AG04450 (cell line): Measurements from ENCODE around the gene TBL1XR1. TPM values are rescaled to one million over a fixed set of nuclear protein-coding genes. Genes with fewer than 3 reads are reported as not detected.

Experiments
- CTCF ChIA-PET: fragments of 300-600, 350-600 bp; formaldehyde crosslinking; extraction: SDS; loops from one replicate; lab custom pipeline; 2022; ENCODE audit warnings: antibody characterized with exemption, inconsistent platforms; lab: Charles Lee
- POLR2A ChIA-PET: fragments of 350-600 bp; formaldehyde crosslinking; extraction: SDS; loops from one replicate; lab custom pipeline; 2021; ENCODE audit warnings: antibody characterized with exemption, inconsistent platforms; lab: Yijun Ruan, JAX
- DNase-seq: peaks from one replicate; pipeline ENCODE4 v3.0.0-alpha.2; 2011; ENCODE audit warnings: low read depth, low spot score
- H3K27ac ChIP-seq: one replicate; pipeline ENCODE4 v1.5.1; 2012; ENCODE audit warnings: low read depth, low read length, control low read depth
- H3K27me3 ChIP-seq: one replicate; pipeline ENCODE4 v1.6.0; 2012; ENCODE audit warnings: low read length; ENCODE audit not compliant: control insufficient read depth, insufficient read depth
- H3K4me3 ChIP-seq: 2 replicates; pipeline ENCODE4 v1.5.1; 2011; ENCODE audit warnings: mild to moderate bottlenecking, low read depth, low read length, control low read depth
- H3K9me3 ChIP-seq: 2 replicates; pipeline ENCODE4 v1.5.1; 2012; ENCODE audit warnings: low read length; ENCODE audit not compliant: control insufficient read depth, insufficient read depth
- polyA plus RNA-seq: library from polyadenylated mRNA; depleted of rRNA; stranded (reverse); fragments of >200 nt; gene quantifications from 2 replicates; pipeline ENCODE4 v1.2.3, GENCODE V29; 2011
- TF ChIP-seq, protein P1 (sequence below): IDR thresholded peaks from 2 replicates; pipeline ENCODE4 v1.5.1; 2011; ENCODE audit warnings: low read depth, low read length, control low read depth, inconsistent platforms

TBL1XR1 gene
- polyA plus RNA-seq, 1 experiment = 207 TPM

GRCh38 chr3:177104299-177104992 is 92.8 kb downstream of the TBL1XR1 start:
- no peaks in the 10 kb centered on the region for H3K27me3 ChIP-seq
- no peak overlapping the region for H3K27ac ChIP-seq
- POLR2A ChIA-PET = no interaction called here
- no peak for DNase-seq
- no peak overlapping the region for H3K4me3 ChIP-seq
- TF ChIP-seq, protein P1, sequence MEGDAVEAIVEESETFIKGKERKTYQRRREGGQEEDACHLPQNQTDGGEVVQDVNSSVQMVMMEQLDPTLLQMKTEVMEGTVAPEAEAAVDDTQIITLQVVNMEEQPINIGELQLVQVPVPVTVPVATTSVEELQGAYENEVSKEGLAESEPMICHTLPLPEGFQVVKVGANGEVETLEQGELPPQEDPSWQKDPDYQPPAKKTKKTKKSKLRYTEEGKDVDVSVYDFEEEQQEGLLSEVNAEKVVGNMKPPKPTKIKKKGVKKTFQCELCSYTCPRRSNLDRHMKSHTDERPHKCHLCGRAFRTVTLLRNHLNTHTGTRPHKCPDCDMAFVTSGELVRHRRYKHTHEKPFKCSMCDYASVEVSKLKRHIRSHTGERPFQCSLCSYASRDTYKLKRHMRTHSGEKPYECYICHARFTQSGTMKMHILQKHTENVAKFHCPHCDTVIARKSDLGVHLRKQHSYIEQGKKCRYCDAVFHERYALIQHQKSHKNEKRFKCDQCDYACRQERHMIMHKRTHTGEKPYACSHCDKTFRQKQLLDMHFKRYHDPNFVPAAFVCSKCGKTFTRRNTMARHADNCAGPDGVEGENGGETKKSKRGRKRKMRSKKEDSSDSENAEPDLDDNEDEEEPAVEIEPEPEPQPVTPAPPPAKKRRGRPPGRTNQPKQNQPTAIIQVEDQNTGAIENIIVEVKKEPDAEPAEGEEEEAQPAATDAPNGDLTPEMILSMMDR = no peak
- H3K9me3 ChIP-seq = no peaks in the 10 kb centered on the region; the same call in 1 of the 2 replicates
- CTCF ChIA-PET = interaction anchor here (1.5 kb wide), 1 partner anchor 54 kb away, joined by 4 read pairs; no protein-coding TSS in a partner anchor

DNA sequence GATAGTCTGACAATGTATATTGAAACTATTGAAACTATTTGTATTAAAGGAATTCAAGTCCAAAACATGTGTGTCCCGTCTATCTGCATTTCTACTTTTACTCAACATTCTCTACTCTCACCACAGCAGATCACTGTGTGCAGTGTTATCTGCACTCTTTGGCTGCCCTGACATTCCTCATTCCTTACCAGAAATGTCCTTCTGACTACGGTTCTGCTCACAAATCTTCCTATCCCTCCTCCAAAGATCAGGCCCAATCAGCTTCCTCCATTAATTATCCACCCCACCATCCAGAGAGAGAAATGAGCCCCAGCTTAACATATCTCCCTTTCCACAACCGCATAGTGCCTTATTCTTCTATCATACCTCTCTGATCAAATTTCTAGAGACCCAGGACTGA is 94.7 kb downstream of the TBL1XR1 start:
- Histone ChIP-seq H3K9me3 (no peaks in the 10 kb centered on the region; the same call in 1 of the 2 replicates), H3K4me3 (no peak overlapping the region), H3K27ac (no peak overlapping the region), H3K27me3 (no peaks in the 10 kb centered on the region)
- ChIA-PET CTCF (no interaction called here), POLR2A (no interaction called here)
- TF ChIP-seq, protein P1 = no peak
- no peak for DNase-seq

GRCh38 chr3:177098551-177098950 is 98.7 kb downstream of the TBL1XR1 start:
- CTCF ChIA-PET = no interaction called here

GRCh38 chr3:177096615-177097014 is 100.7 kb downstream of the TBL1XR1 start:
- ChIA-PET CTCF (no interaction called here), POLR2A (no interaction called here)
- TF ChIP-seq, protein P1 = no peak
- no peaks in the 10 kb centered on the region for H3K27me3 ChIP-seq
- no peak overlapping the region for H3K4me3 ChIP-seq
- H3K27ac ChIP-seq = no peak overlapping the region
- no peak for DNase-seq
- H3K9me3 ChIP-seq = peaks cover 2% of the 10 kb centered on the region; the same call in 1 of the 2 replicates

More at GRCh38 chr3:177098551-177098950, 98.7 kb downstream of the TBL1XR1 start:
- TF ChIP-seq, protein P1 = no peak
- peaks cover 2% of the 10 kb centered on the region; the same call in 1 of the 2 replicates for H3K9me3 ChIP-seq
- POLR2A ChIA-PET = no interaction called here
- DNase-seq = no peak
- H3K4me3 ChIP-seq = no peak overlapping the region
- no peak overlapping the region for H3K27ac ChIP-seq
- H3K27me3 ChIP-seq = no peaks in the 10 kb centered on the region

GRCh38 chr3:177093966-177094365 is 103.3 kb downstream of the TBL1XR1 start:
- ChIA-PET CTCF (no interaction called here), POLR2A (no interaction called here)
- Histone ChIP-seq H3K9me3 (0 out of 2 replicates have a peak, but pooled peaks cover 2% of the 10 kb centered on the region), H3K4me3 (no peak overlapping the region), H3K27me3 (no peaks in the 10 kb centered on the region), H3K27ac (no peak overlapping the region)
- TF ChIP-seq, protein P1 = no peak
- DNase-seq = no peak
